ENCODE results near the gene HEATR5B.

DNA sequence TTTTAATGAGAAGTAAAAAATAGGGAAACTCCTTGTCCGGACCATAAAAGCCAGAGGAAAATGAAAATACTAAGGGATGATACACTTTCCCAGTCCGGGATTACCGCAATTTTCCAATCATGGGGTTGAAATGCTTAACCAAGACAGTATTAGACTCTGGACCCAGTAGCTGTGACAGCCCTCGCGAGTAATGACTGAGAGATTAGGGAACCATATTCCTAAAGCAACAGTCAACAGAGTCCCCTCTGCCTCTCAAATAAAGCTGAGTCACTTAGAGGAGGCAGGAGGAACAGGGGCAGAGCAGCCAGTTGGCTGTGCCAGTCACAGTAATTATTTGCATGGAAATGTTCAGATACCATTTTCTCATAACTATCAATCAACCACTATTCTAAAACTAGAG, 35.0 kb upstream of the HEATR5B start:
- TF ChIP-seq, protein P1, sequence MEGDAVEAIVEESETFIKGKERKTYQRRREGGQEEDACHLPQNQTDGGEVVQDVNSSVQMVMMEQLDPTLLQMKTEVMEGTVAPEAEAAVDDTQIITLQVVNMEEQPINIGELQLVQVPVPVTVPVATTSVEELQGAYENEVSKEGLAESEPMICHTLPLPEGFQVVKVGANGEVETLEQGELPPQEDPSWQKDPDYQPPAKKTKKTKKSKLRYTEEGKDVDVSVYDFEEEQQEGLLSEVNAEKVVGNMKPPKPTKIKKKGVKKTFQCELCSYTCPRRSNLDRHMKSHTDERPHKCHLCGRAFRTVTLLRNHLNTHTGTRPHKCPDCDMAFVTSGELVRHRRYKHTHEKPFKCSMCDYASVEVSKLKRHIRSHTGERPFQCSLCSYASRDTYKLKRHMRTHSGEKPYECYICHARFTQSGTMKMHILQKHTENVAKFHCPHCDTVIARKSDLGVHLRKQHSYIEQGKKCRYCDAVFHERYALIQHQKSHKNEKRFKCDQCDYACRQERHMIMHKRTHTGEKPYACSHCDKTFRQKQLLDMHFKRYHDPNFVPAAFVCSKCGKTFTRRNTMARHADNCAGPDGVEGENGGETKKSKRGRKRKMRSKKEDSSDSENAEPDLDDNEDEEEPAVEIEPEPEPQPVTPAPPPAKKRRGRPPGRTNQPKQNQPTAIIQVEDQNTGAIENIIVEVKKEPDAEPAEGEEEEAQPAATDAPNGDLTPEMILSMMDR (optimal IDR thresholded peaks at IDR 0.05 in 1 of 3, IDR thresholded peaks at IDR 0.05 in 1 of 3, conservative IDR thresholded peaks at IDR 0.05 in 1 of 3; ENCODE audit: extremely low read depth in 1 of 3, insufficient read depth in 2 of 3, low read length in 3 of 3): no peak
- TF ChIP-seq EZH2 (IDR thresholded peaks at IDR 0.05; ENCODE audit: low read length): no peak
